Prostate gland (tissue), 2 donors: ENCODE measurements around the gene DSN1.

Experiments
- CTCF ChIP-seq, 4 experiments: fragments of 200-600 bp in 2 of 4; fragments of 450-650 bp in 2 of 4; sonication (generic) in 2 of 4; IDR thresholded peaks; 1 replicate in 3 of 4; 2 replicates in 1 of 4; pipeline ENCODE4 v1.5.1; 2016 to 2019; ENCODE audit warnings: antibody characterized with exemption in 4 of 4, mild to moderate bottlenecking in 2 of 4, moderate library complexity in 2 of 4
- POLR2A ChIP-seq: fragments of 450-650 bp; IDR thresholded peaks from one replicate; pipeline ENCODE4 v1.6.1; 2016; ENCODE audit warnings: antibody characterized with exemption, mild to moderate bottlenecking
- POLR2AphosphoS5 ChIP-seq: sonication (generic); formaldehyde crosslinking; IDR thresholded peaks from one replicate; pipeline ENCODE4 v1.6.1; 2017; ENCODE audit warnings: antibody characterized with exemption

- TF ChIP-seq CTCF (IDR thresholded peaks at IDR 0.05): no peak
- TF ChIP-seq POLR2A: no peak
- TF ChIP-seq POLR2AphosphoS5: no peak
Observed at GRCh38 chr20:36761125-36761524, 12.4 kb downstream of the DSN1 start.
